ENCODE results near the gene BCCIP.

- TF ChIP-seq CTCF (IDR thresholded peaks at IDR 0.05; ENCODE audit: low read depth, low read length) = no peak
- TF ChIP-seq MAX (IDR thresholded peaks at IDR 0.05; ENCODE audit: low read depth, low read length) = no peak
- no peak for TF ChIP-seq MYC (IDR thresholded peaks at IDR 0.05; ENCODE audit: low read depth, low read length)
These were observed 26.1 kb downstream of the BCCIP start for GRCh38 chr10:125849448-125849847.
